PC-3 (cell line): ENCODE measurements around the gene ADAMTSL1. TPM values are rescaled to one million over a fixed set of nuclear protein-coding genes. Genes with fewer than 3 reads are reported as not detected.

Source experiments
- ATAC-seq: fragments of 200-7000 bp; cut with Tn5 transposase; 2 replicates; pipeline ENCODE4 v1.9.1; 2020; ENCODE audit warnings: mild to moderate bottlenecking, moderate library complexity
- BruUV-seq: library from RNA; stranded (reverse); fragments of 400-500 nt; replicated peaks from 2 replicates; lab custom pipeline; 2021; lab: Mats Ljungman, UMichigan
- CTCF ChIA-PET: fragments of 300-600 bp; sonication (Branson Sonifier 250); formaldehyde crosslinking; loops from one replicate; lab custom pipeline; 2022; ENCODE audit warnings: antibody characterized with exemption; lab: Charles Lee
- POLR2A ChIA-PET: fragments of 300-600 bp; sonication (Branson Sonifier 250); formaldehyde crosslinking; loops from one replicate; lab custom pipeline; 2022; ENCODE audit warnings: antibody characterized with exemption; ENCODE audit not compliant: unreplicated experiment; lab: Charles Lee
- DNase-seq: peaks from one replicate; pipeline ENCODE4 v3.0.0-alpha.2; 2015
- H2AFZ ChIP-seq: fragments of 300-600 bp; sonication (generic); 2 replicates; pipeline ENCODE4 v1.6.0; 2016; ENCODE audit warnings: antibody characterized with exemption, low read length
- H3F3A ChIP-seq: fragments of 300-600 bp; sonication (generic); one replicate; pipeline ENCODE4 v1.6.0; 2017; ENCODE audit warnings: antibody characterized with exemption, low read length, control low read depth, mild to moderate bottlenecking; ENCODE audit not compliant: unreplicated experiment
- H3K27ac ChIP-seq: fragments of 300-600 bp; sonication (generic); 2 replicates; pipeline ENCODE4 v1.5.1; 2016; ENCODE audit warnings: mild to moderate bottlenecking, low read length
- H3K27me3 ChIP-seq: fragments of 300-600 bp; sonication (generic); 2 replicates; pipeline ENCODE4 v1.6.1; 2016; ENCODE audit warnings: low read length, mixed read lengths
- H3K36me3 ChIP-seq: fragments of 300-600 bp; sonication (generic); 2 replicates; pipeline ENCODE4 v1.6.1; 2016; ENCODE audit warnings: low read depth, mixed run types, low read length, mixed read lengths
- H3K4me1 ChIP-seq: fragments of 300-600 bp; sonication (generic); 2 replicates; pipeline ENCODE4 v1.5.1; 2016; ENCODE audit warnings: low read length; ENCODE audit not compliant: insufficient read depth
- H3K4me2 ChIP-seq: fragments of 300-600 bp; sonication (generic); 2 replicates; pipeline ENCODE4 v1.6.0; 2016; ENCODE audit warnings: low read length
- H3K4me3 ChIP-seq: fragments of 300-600 bp; sonication (generic); 2 replicates; pipeline ENCODE4 v1.5.1; 2016; ENCODE audit warnings: mild to moderate bottlenecking, low read length, mixed read lengths
- H3K79me2 ChIP-seq: fragments of 300-600 bp; sonication (generic); 2 replicates; pipeline ENCODE4 v1.6.1; 2017; ENCODE audit warnings: low read length, mixed read lengths
- H3K9ac ChIP-seq: fragments of 300-600 bp; sonication (generic); 2 replicates; pipeline ENCODE4 v1.6.0; 2016; ENCODE audit warnings: mild to moderate bottlenecking, low read length
- H3K9me2 ChIP-seq: fragments of 300-600 bp; sonication (generic); replicated peaks from 2 replicates; pipeline ENCODE4 v1.6.1; 2016; ENCODE audit warnings: mixed run types, low read length, mixed read lengths
- H3K9me3 ChIP-seq: fragments of 300-600 bp; sonication (generic); 2 replicates; pipeline ENCODE4 v1.6.1; 2016; ENCODE audit warnings: low read length, mixed read lengths
- H4K20me1 ChIP-seq: fragments of 300-600 bp; sonication (generic); 2 replicates; pipeline ENCODE4 v1.6.1; 2016; ENCODE audit warnings: low read length, mixed read lengths
- CTCF ChIP-seq: fragments of 300-600 bp; sonication (generic); conservative IDR thresholded peaks from 2 replicates; pipeline ENCODE4 v1.5.1; 2017; ENCODE audit warnings: antibody characterized with exemption, low read depth, mild to moderate bottlenecking, low read length
- EZH2 ChIP-seq: fragments of 300-600 bp; sonication (generic); IDR thresholded peaks from one replicate; pipeline ENCODE4 v1.6.1; 2017; ENCODE audit warnings: antibody characterized with exemption, mild to moderate bottlenecking, low read length; ENCODE audit not compliant: unreplicated experiment
- EZH2phosphoT487 ChIP-seq: fragments of 300-600 bp; sonication (generic); IDR thresholded peaks from 2 replicates; pipeline ENCODE4 v1.6.1; 2018; ENCODE audit warnings: mild to moderate bottlenecking, antibody characterized with exemption, low read length, borderline replicate concordance
- intact Hi-C: fragments of 100-400 bp; cut with micrococcal nuclease; formaldehyde crosslinking; loops from 2 replicates; pipeline ENCODE4 v1.9.0; 2023
- total RNA-seq: library from RNA; depleted of rRNA; stranded (reverse); fragments of >200 nt; gene quantifications from 2 replicates; pipeline ENCODE4 v1.2.3, GENCODE V29; 2014

ADAMTSL1 gene
- total RNA-seq, 1 experiment from 2014 or later = 0.26 TPM

- intact Hi-C loops = no loop called here
- no peaks in the 10 kb centered on the region for H3K9me2 ChIP-seq
- H3K27me3 ChIP-seq = no peaks in the 10 kb centered on the region
- H3K4me3 ChIP-seq = no peak overlapping the region
- no peaks in the 10 kb centered on the region for H3K4me1 ChIP-seq
- no peak overlapping the region for H3K4me2 ChIP-seq
- CTCF ChIA-PET = no interaction called here
- H2AFZ ChIP-seq = no peak overlapping the region
- BruUV-seq = no TSS peak
- H3K9me3 ChIP-seq = no peaks in the 10 kb centered on the region
- no peak overlapping the region for H3K27ac ChIP-seq
- no peaks in the 10 kb centered on the region for H3K36me3 ChIP-seq
- ATAC-seq (no peak), DNase-seq (no peak)
- H3F3A ChIP-seq = no peaks in the 10 kb centered on the region
- POLR2A ChIA-PET = no interaction called here
- H3K9ac ChIP-seq = no peak overlapping the region
- TF ChIP-seq EZH2phosphoT487 = no peak
- no peaks in the 10 kb centered on the region for H4K20me1 ChIP-seq
- H3K79me2 ChIP-seq = no peaks in the 10 kb centered on the region
These were observed 225.0 kb downstream of the ADAMTSL1 start for GRCh38 chr9:18698992-18699391.

GRCh38 chr9:18699764-18700163 lies 225.8 kb downstream of the ADAMTSL1 start:
- Histone ChIP-seq H3K9me3 (no peaks in the 10 kb centered on the region), H3K27ac (no peak overlapping the region), H3K79me2 (no peaks in the 10 kb centered on the region), H3K9ac (no peak overlapping the region), H3K36me3 (no peaks in the 10 kb centered on the region), H3K4me1 (no peaks in the 10 kb centered on the region), H3K9me2 (no peaks in the 10 kb centered on the region), H4K20me1 (no peaks in the 10 kb centered on the region), H3K27me3 (no peaks in the 10 kb centered on the region), H3K4me3 (no peak overlapping the region), H3F3A (no peaks in the 10 kb centered on the region), H3K4me2 (no peak overlapping the region), H2AFZ (no peak overlapping the region)
- BruUV-seq = no TSS peak
- intact Hi-C loops = no loop called here
- ATAC-seq = no peak
- TF ChIP-seq CTCF (no peak), EZH2 (no peak), EZH2phosphoT487 (no peak)
- POLR2A ChIA-PET = no interaction called here
- peak; percentile 1 for DNase-seq
- CTCF ChIA-PET = no interaction called here

- POLR2A ChIA-PET = interaction anchor here (0.7 kb wide), 1 partner anchor 11 kb away, joined by 23 read pairs; no protein-coding TSS in a partner anchor
- Histone ChIP-seq H3F3A (no peaks in the 10 kb centered on the region), H3K9me3 (no peaks in the 10 kb centered on the region), H4K20me1 (no peaks in the 10 kb centered on the region), H3K27ac (no peak overlapping the region), H3K79me2 (no peaks in the 10 kb centered on the region), H3K27me3 (no peaks in the 10 kb centered on the region), H3K9ac (no peak overlapping the region), H3K36me3 (no peaks in the 10 kb centered on the region), H3K4me2 (no peak overlapping the region), H2AFZ (no peak overlapping the region), H3K4me1 (no peaks in the 10 kb centered on the region), H3K4me3 (no peak overlapping the region), H3K9me2 (no peaks in the 10 kb centered on the region)
- intact Hi-C loops = no loop called here
- DNase-seq (no peak), ATAC-seq (no peak)
- TF ChIP-seq EZH2phosphoT487 (no peak), EZH2 (no peak), CTCF (no peak)
- CTCF ChIA-PET = no interaction called here
- BruUV-seq = no TSS peak
These were observed 226.8 kb downstream of the ADAMTSL1 start for GRCh38 chr9:18700714-18701113.
